ENCODE results near the gene EYA2.

Gene EYA2

GRCh38 chr20:46974669-46975434 lies 80.2 kb downstream of the EYA2 start:
- DNase-seq (ENCODE audit: low read depth, low spot score): no peak
- peak overlapping the region; percentile 70 for H3K27ac ChIP-seq

- no peak overlapping the region for H3K27ac ChIP-seq
- DNase-seq (ENCODE audit: low read depth, low spot score): no peak
Observed at GRCh38 chr20:46975976-46976375, 81.3 kb downstream of the EYA2 start.

DNA sequence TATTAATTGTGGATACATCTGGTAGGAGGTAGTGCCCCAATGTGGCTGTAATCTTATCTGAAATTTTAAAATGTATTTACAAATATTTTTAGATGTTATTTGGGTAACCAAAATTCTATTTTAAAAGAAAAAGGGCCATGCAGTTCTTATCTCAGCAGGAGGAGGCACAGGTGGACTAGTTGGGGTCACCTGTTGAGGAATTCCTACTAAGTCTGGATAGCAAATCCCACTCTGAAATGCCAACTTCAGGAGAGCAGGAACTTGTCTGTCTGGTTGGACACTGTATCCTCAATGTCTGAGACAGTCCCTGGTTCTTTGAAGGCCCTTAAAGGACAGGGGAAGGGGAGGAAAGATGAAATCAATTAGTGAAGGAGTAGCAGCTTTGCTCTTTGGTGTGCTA lies 82.6 kb downstream of the EYA2 start:
- H3K27ac ChIP-seq: no peak overlapping the region
- no peak for DNase-seq (ENCODE audit: low read depth, low spot score)

- H3K27ac ChIP-seq: no peak overlapping the region
- DNase-seq (ENCODE audit: low read depth, low spot score): no peak
Observed at GRCh38 chr20:46977909-46978588, 83.4 kb downstream of the EYA2 start.

GRCh38 chr20:46978951-46979491 lies 84.4 kb downstream of the EYA2 start:
- no peak for DNase-seq (ENCODE audit: low read depth, low spot score)
- H3K27ac ChIP-seq: no peak overlapping the region

- no peak for DNase-seq (ENCODE audit: low read depth, low spot score)
- no peak overlapping the region for H3K27ac ChIP-seq
Observed at GRCh38 chr20:46979603-46980241, 85.1 kb downstream of the EYA2 start.

GRCh38 chr20:46981184-46981583 lies 86.5 kb downstream of the EYA2 start:
- H3K27ac ChIP-seq: no peak overlapping the region
- DNase-seq (ENCODE audit: low read depth, low spot score): no peak

DNA sequence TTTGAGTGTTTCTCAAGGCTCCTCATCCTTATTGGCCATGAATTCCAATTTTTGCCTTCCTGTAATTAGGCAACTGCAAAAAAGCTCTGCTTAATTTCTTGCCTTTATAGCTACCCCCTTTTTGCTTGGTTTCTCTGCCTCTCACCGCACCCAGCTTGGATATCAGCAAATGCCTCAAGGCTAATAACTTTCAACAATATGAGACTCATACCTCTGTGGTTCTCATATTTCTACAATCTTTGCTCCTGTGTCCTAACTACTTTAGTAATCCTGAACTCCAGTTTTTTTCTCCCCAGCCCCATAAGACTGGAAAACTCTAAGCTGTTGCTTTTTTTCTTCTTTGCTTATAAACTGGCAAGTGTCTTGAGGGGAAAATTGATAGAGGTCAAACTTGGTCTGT lies 88.8 kb downstream of the EYA2 start:
- H3K27ac ChIP-seq: no peak overlapping the region
- DNase-seq (ENCODE audit: low read depth, low spot score): no peak

GRCh38 chr20:46984405-46984804 lies 89.8 kb downstream of the EYA2 start:
- DNase-seq (ENCODE audit: low read depth, low spot score): no peak
- no peak overlapping the region for H3K27ac ChIP-seq

GRCh38 chr20:46985250-46985649 lies 90.6 kb downstream of the EYA2 start:
- no peak for DNase-seq (ENCODE audit: low read depth, low spot score)

GRCh38 chr20:46985671-46986070 lies 91.0 kb downstream of the EYA2 start:
- H3K27ac ChIP-seq: no peak overlapping the region
- DNase-seq (ENCODE audit: low read depth, low spot score): no peak

More at GRCh38 chr20:46985250-46985649, 90.6 kb downstream of the EYA2 start:
- H3K27ac ChIP-seq: peak overlapping the region; percentile 5

DNA sequence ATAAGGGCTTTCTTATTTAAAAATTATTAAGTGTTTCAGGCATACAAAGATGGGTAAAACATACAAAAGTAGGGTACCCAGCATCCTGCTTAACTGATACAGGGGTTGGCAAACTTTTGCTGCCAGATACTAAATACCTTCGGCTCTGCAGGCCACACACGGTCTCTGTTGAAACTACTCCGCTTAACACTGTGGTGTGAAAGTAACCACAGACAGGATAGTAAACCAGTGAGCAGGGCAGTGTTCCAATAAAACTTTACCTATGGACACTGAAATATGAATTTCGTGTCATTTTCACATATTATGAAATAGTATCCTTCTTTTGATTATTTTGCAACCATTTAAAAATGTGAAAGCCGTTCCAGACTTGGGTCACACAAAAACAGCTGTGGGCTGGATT lies 92.4 kb downstream of the EYA2 start:
- no peak overlapping the region for H3K27ac ChIP-seq
- no peak for DNase-seq (ENCODE audit: low read depth, low spot score)

DNA sequence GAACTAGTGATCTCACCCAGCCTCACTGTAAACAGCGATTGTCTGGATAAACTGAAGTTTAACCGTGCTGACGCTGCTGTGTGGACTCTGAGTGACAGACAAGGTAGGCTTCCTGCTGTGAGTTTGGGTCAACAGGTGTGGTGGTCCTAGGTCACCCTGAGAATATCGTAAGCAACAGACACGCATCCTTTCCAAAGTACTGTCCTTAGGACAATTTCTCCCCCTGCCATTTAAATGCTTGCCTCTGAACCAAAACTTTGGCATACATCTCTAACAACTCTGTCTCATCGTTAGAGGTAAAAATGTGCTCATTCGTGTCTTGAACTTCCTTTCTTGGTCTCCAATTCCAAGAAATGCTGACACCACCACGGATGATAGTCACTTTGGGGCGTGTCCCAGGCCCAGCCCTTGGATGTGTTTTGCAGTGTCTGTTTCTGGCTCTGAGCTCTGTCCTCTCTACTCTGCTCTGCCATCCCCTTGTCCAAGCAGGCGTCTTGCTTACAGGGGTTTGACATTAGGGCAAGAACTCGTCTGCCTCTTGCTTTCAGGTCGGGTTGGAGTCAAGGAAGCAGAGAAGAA lies 95.5 kb downstream of the EYA2 start:
- DNase-seq (ENCODE audit: low read depth, low spot score): no peak
- H3K27ac ChIP-seq: peak overlapping the region; percentile 74

- H3K27ac ChIP-seq: peak overlapping the region; percentile 74
- no peak for DNase-seq (ENCODE audit: low read depth, low spot score)
Observed at GRCh38 chr20:46990596-46991104, 96.0 kb downstream of the EYA2 start.

GRCh38 chr20:46991168-46991567 lies 96.5 kb downstream of the EYA2 start:
- no peak for DNase-seq (ENCODE audit: low read depth, low spot score)
- H3K27ac ChIP-seq: peak overlapping the region; percentile 74

- no peak for DNase-seq (ENCODE audit: low read depth, low spot score)
- peak overlapping the region; percentile 74 for H3K27ac ChIP-seq
Observed at GRCh38 chr20:46991880-46992639, 97.4 kb downstream of the EYA2 start.

- no peak overlapping the region for H3K27ac ChIP-seq
- DNase-seq (ENCODE audit: low read depth, low spot score): no peak
Observed at GRCh38 chr20:46992640-46993035, 98.0 kb downstream of the EYA2 start.

DNA sequence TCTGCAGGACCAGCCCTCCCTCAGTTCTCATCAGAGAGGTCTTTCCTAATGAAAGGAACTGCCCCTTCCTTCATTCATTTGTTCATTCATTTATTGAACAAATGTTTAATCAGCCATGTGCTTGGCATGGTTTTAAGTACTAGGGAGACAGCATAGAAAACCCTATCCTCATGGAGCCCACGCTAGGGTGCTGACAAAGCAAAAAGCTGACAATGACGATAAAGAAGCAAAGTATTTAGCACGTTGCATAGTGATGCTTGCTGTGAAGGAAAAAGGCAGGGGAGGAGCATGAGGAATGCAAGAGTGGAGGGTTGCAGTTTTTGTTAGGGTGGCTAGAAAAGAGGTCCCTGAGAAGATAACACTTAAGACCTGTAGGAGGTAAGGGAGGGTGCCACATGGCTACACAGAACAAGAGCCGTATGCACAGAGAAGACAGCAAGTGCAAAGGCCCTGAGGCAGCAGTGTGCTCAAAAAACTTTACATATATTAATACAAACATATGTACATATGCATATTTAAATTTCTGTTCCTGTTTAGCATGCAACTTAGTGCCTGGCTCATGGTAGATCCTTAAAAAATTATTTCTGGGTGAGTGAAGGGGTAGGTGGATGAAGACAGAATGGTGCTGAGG lies 98.9 kb downstream of the EYA2 start:
- no peak for DNase-seq (ENCODE audit: low read depth, low spot score)
- peak overlapping the region; percentile 41 for H3K27ac ChIP-seq

DNA sequence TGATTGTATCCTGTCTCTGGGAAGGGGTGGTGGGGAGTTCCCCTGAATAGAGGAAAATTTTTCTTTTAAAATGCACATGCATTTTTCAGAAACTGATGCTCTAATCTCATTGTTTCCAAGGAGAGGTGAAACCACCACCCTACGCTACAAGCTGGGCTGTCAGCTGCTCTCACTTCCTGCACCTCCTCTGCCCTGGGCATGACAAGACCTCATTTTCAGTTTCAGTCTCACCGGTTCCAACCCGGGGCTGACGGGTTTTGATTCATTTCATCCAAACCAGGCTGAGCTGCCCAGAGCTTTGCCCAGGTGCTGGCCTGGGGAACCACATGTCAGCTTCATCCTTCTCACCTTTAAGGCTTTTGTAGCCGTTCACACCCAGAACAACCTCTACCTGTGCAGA lies 99.7 kb downstream of the EYA2 start:
- no peak for DNase-seq (ENCODE audit: low read depth, low spot score)
- H3K27ac ChIP-seq: peak overlapping the region; percentile 41
